HG03354 (cell line): Measurements from ENCODE around the gene F7.

Experiments
- ATAC-seq: cut with Tn5 transposase; IDR thresholded peaks from one replicate; pipeline ENCODE4 v1.9.1; 2021; ENCODE audit warnings: mild to moderate bottlenecking; ENCODE audit not compliant: unreplicated experiment, poor library complexity, severe bottlenecking

The F7 gene

GRCh38 chr13:113125506-113126264 is 20.1 kb downstream of the F7 start:
- no peak for ATAC-seq

- ATAC-seq = no peak
These were observed 20.9 kb downstream of the F7 start for GRCh38 chr13:113126265-113127150.

- no peak for ATAC-seq
These were observed 23.9 kb downstream of the F7 start for GRCh38 chr13:113129480-113129879.

GRCh38 chr13:113129921-113130750 is 24.5 kb downstream of the F7 start:
- no peak for ATAC-seq

GRCh38 chr13:113135281-113135760 is 29.7 kb downstream of the F7 start:
- ATAC-seq = no peak

GRCh38 chr13:113137691-113138298 is 32.2 kb downstream of the F7 start:
- ATAC-seq = no peak

- no peak for ATAC-seq
These were observed 33.4 kb downstream of the F7 start for GRCh38 chr13:113138792-113139551.

GRCh38 chr13:113139577-113139976 is 34.0 kb downstream of the F7 start:
- ATAC-seq = no peak

- no peak for ATAC-seq
These were observed 35.3 kb downstream of the F7 start for GRCh38 chr13:113140677-113141600.

GRCh38 chr13:113141601-113141970 is 36.0 kb downstream of the F7 start:
- ATAC-seq = no peak

GRCh38 chr13:113142876-113143275 is 37.3 kb downstream of the F7 start:
- ATAC-seq = no peak

GRCh38 chr13:113143466-113144254 is 38.1 kb downstream of the F7 start:
- ATAC-seq = no peak

GRCh38 chr13:113144255-113144629 is 38.7 kb downstream of the F7 start:
- ATAC-seq = no peak

GRCh38 chr13:113145496-113145895 is 39.9 kb downstream of the F7 start:
- ATAC-seq = no peak

GRCh38 chr13:113145911-113146598 is 40.5 kb downstream of the F7 start:
- ATAC-seq = no peak

GRCh38 chr13:113146750-113147149 is 41.2 kb downstream of the F7 start:
- ATAC-seq = no peak

- ATAC-seq = no peak
These were observed 41.6 kb downstream of the F7 start for GRCh38 chr13:113147206-113147605.
